Fibroblast of lung (primary cell): ENCODE data around the gene MRPL4.

Source experiments
- EZH2 ChIP-seq: IDR thresholded peaks from 2 replicates; pipeline ENCODE4 v1.5.1; 2012; ENCODE audit warnings: low read length, control low read depth, mild to moderate bottlenecking; ENCODE audit errors: missing control alignments
- TF ChIP-seq, protein P1 (sequence below), 2 donors: IDR thresholded peaks in 1 of 2; conservative IDR thresholded peaks in 1 of 2; 1 replicate in 1 of 2; 2 replicates in 1 of 2; pipeline ENCODE4 v1.5.1; 2011 to 2012; ENCODE audit warnings: low read length in 2 of 2, control low read depth in 1 of 2, inconsistent platforms in 1 of 2, low read depth in 1 of 2, mild to moderate bottlenecking in 1 of 2

DNA sequence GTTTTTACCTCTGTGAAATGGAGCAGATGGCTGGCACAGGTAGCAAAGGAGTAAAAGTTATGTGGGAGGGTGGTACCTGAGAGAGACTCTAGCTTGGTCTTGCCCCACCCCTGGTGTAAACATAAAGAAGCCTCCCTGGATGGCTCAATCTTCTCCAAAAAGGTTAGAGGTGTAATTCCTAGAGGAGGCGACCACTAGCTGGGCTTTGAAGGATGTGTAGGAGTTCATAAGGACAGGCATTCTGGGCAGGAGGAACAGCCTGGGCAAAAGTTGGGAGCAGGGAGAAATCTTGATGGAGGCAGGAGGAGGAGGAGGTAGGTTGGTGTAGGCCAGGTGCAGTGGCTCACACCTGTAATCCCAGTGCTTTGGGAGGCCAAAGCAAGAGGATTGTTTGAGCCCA is 26.9 kb downstream of the MRPL4 start:
- TF ChIP-seq, protein P1, sequence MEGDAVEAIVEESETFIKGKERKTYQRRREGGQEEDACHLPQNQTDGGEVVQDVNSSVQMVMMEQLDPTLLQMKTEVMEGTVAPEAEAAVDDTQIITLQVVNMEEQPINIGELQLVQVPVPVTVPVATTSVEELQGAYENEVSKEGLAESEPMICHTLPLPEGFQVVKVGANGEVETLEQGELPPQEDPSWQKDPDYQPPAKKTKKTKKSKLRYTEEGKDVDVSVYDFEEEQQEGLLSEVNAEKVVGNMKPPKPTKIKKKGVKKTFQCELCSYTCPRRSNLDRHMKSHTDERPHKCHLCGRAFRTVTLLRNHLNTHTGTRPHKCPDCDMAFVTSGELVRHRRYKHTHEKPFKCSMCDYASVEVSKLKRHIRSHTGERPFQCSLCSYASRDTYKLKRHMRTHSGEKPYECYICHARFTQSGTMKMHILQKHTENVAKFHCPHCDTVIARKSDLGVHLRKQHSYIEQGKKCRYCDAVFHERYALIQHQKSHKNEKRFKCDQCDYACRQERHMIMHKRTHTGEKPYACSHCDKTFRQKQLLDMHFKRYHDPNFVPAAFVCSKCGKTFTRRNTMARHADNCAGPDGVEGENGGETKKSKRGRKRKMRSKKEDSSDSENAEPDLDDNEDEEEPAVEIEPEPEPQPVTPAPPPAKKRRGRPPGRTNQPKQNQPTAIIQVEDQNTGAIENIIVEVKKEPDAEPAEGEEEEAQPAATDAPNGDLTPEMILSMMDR (conservative IDR thresholded peaks at IDR 0.05 in 1 of 2, IDR thresholded peaks at IDR 0.05 in 1 of 2; ENCODE audit: low read depth in 1 of 2, low read length in 2 of 2), result no peak
- TF ChIP-seq EZH2, result no peak
